Body of pancreas (tissue), 4 donors: Measurements from ENCODE around the gene MOAP1.
"Not testable (repeated sequence)": the region's sequence is repeated elsewhere in the genome, so short reads cannot be mapped to it uniquely, and the experiment has no call there.

Experiments
- CTCF ChIP-seq, 7 experiments: fragments of 450-650 bp in 4 of 7; fragments of 200-600 bp in 3 of 7; sonication (generic) in 3 of 7; IDR thresholded peaks; one replicate each; pipeline ENCODE4 v1.5.1; 2016 to 2019; ENCODE audit warnings: antibody characterized with exemption in 7 of 7
- POLR2A ChIP-seq, 3 donors: fragments of 450-650 bp; IDR thresholded peaks; one replicate each; pipeline ENCODE4 v1.6.1; 2016; ENCODE audit warnings: antibody characterized with exemption in 3 of 3, mild to moderate bottlenecking in 2 of 3

- not testable (repeated sequence) for TF ChIP-seq POLR2A, CTCF (IDR thresholded peaks at IDR 0.05)
Measured at GRCh38 chr14:93169619-93170018, 15.1 kb downstream of the MOAP1 start.
